Endothelial cell of umbilical vein (primary cell): ENCODE data around the gene TTC3.
"Not testable (repeated sequence)": the region's sequence is repeated elsewhere in the genome, so short reads cannot be mapped to it uniquely, and the experiment has no call there.

Source experiments
- CTCF ChIP-seq, 2 donors: IDR thresholded peaks; 1 replicate in 1 of 2; 2 replicates in 1 of 2; pipeline ENCODE4 v1.5.1; 2011; ENCODE audit warnings: low read length in 2 of 2, mild to moderate bottlenecking in 2 of 2, moderate library complexity in 2 of 2, control low read depth in 1 of 2, inconsistent platforms in 1 of 2, low read depth in 1 of 2; ENCODE audit not compliant: insufficient read depth in 1 of 2; ENCODE audit errors: extremely low read depth in 1 of 2
- MYC ChIP-seq: IDR thresholded peaks from one replicate; pipeline ENCODE4 v1.6.1; 2011; ENCODE audit warnings: mild to moderate bottlenecking, low read depth, low read length
- POLR2A ChIP-seq: IDR thresholded peaks from 2 replicates; pipeline ENCODE4 v1.6.1; 2012; ENCODE audit warnings: low read depth, mild to moderate bottlenecking, control low read depth, low read length
- POLR2AphosphoS5 ChIP-seq: IDR thresholded peaks from 2 replicates; pipeline ENCODE4 v1.6.1; 2012; ENCODE audit warnings: low read depth, mild to moderate bottlenecking, control low read depth, low read length, moderate library complexity; ENCODE audit not compliant: insufficient read depth

- not testable (repeated sequence) for TF ChIP-seq CTCF (IDR thresholded peaks at IDR 0.05; ENCODE audit: extremely low read depth in 1 of 2, insufficient read depth in 1 of 2, low read depth in 1 of 2, low read length in 2 of 2); MYC; POLR2A; POLR2AphosphoS5
Measured at GRCh38 chr21:37102746-37103145, 29.7 kb downstream of the TTC3 start.
